GM23338 (cell line): ENCODE data around the gene FITM2.

Source experiments
- CTCF ChIP-seq, 2 experiments: fragments of 200-600 bp in 1 of 2; sonication (generic) in 1 of 2; conservative IDR thresholded peaks; 2 replicates each; pipeline versions ENCODE4 v1.5.1 to v1.6.1; 2016 to 2017; ENCODE audit warnings: antibody characterized with exemption in 2 of 2, low read depth in 2 of 2, mild to moderate bottlenecking in 2 of 2, moderate library complexity in 1 of 2
- REST ChIP-seq: IDR thresholded peaks from one replicate; pipeline ENCODE4 v1.6.1; 2018; ENCODE audit warnings: antibody characterized with exemption; ENCODE audit not compliant: unreplicated experiment

GRCh38 chr20:44345147-44345546, 34.1 kb upstream of the FITM2 start:
- TF ChIP-seq REST (no peak), CTCF (conservative IDR thresholded peaks at IDR 0.05; ENCODE audit: low read depth in 2 of 2) (no peak)
